HT-29 (cell line): Measurements from ENCODE around the gene RASGEF1C. TPM values are rescaled to one million over a fixed set of nuclear protein-coding genes. Genes with fewer than 3 reads are reported as not detected.
"Not testable (repeated sequence)": the region's sequence is repeated elsewhere in the genome, so short reads cannot be mapped to it uniquely, and the experiment has no call there.

ENCODE experiments used
- DNase-seq: peaks from one replicate; pipeline ENCODE4 v3.0.0-alpha.2; 2015; ENCODE audit warnings: low spot score
- total RNA-seq: library from RNA; depleted of rRNA; stranded (reverse); fragments of >200 nt; shearing (Covaris generic); gene quantifications from 2 replicates; pipeline ENCODE4 v1.2.3, GENCODE V29; 2014

RASGEF1C gene
- total RNA-seq, 1 experiment from 2014 or later: not detected

DNA sequence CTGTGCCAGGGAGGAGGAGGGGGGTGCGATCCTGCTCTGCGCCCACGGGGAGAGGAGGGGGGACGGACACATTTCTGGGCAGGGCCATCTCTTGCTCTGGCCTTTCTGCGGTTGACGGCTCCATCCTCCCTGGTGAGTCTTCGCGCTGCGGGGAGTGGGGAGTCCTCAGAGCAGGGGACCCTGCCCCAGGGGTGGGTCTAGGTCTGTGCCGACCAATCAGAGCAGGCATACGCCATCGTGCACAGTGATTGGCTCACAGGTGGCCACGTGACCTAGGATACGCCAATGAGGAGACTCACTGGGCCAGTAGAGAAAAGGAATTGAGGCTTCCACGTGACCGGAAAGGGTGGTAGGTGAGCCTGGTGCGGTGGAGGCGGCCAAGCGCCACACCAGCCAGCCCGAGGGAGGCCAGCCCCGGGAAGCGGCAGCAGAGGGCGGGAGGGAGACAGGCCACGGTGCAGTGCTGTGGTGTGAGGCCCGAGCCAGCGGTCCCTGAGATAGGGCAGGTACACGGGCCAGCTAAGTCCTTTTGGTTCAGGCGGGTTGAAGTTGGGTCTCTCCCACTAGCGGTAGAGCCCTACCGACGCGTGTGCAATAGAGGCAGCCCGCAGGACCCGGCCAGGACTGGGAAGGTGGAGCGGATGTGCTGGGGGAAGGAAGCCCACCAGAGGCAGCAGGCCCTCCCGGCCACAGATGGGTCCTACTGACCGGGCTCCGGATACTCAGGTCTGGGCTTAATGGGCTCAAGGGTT, 72.2 kb downstream of the RASGEF1C start:
- DNase-seq: no peak

DNA sequence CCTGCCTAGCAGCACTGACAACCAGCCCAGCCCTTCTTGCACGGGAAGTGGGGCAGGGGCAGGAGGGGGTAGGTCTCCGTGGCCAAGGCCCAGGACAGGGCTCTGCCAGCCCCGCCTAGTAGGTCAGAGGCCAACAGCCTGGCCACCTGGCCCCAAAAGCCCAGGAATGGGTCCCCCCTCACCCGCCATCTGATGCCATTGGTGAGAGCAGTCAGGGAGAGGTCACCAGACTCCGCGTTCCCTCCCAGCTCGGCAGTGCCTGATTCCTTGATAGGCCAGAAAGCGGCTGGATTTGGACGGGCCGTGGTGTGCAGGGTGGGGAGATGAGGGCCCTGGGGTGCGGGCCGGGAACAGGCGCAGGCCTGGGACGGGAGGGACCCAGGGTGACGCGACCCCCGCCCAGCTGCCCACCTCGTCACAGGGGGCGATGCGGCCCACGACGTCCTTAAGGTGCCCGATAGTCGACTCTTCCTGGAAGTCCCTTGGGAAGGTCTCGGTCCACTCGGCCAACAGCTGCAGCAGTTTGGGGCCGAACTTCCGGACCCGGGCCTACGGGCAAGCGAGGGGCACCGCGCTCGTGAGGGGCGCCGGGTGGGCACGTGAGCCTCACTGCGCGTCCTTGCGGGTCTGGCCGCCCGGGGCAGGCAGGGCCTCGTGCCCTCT, 72.9 kb downstream of the RASGEF1C start:
- no peak for DNase-seq

DNA sequence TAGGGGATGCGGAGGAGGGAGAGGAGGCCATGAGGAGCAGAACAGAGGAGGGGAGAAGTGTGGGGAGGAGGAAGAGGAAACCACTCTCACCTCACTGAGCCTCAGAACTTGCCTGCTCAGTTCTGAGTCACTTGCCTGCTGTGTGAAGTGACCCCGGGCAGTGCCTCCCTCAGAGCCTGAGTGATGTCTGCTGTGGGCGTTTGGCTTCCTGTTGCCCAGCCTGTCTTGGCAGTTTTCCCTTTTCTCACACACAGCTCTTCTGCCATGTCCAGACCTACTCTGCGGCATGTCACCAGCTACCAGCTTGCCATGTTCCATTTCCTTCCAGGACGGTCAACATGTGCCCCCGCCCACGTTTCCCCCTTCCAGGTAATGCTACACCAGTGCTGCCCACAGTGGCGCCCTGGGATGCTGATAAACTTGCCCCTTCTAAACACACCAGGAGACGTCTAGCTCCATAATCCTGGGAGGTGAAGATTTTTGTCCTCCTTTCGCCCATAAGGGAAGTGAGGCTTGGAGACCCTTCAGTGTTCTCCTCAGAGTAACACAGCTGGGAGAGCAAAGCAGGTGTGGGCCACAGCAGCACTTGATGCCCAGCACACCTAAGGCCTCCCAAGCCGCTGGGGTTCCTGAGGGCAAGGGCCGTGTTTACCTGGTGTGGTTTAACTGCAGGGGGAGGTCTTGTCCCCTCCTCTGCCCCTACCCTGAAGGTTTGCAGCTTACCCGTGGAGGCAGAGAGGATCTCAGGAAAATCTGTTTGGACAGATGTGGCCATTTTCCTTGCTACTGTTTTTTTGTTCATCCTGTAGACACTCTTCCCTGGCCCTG, 73.7 kb downstream of the RASGEF1C start:
- no peak for DNase-seq

DNA sequence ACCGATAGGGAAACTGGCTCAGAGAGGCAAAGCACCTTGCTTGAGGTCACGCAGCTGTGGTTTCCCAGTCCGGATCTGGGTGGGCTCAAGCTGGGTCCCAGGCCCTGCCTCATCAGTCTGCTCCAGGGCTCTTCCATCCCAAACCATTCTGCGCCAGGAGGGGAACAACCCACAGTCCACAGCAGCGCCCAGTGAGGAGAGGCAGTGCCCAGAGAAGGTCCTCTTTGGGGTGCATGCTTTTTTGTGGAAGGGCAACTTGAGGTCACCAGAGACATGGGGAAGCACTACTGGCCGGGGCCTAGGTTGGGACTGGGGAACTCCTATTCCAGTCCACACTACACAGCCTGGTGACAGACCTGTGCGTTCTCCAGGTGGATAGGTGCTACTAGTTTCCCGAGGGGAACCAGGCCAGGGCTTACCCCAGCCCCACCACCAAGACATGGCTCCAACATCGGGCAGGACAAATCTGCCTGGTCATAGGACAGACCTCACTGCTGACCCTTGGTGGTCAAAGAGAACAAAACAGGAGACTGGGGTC, 75.0 kb downstream of the RASGEF1C start:
- DNase-seq: no peak

DNA sequence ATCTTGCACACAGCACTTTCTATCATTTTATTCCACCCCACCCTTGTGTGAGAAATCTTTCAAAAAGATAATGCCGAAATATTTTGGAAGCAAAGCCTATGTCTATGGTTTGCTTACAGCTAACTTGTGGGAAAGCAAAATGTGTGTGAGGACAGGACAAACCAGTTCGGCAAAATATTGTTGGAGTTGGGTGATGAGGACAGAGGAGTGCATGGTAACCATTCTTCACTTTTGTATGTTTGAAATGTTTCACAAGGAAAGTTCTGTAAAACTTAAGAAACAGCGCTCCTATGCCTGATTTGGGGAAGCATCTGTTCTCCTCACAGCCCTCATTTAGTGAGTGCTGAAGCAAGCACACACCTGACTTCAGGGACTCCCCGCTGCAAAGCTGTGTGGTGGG, 75.5 kb downstream of the RASGEF1C start:
- no peak for DNase-seq

DNA sequence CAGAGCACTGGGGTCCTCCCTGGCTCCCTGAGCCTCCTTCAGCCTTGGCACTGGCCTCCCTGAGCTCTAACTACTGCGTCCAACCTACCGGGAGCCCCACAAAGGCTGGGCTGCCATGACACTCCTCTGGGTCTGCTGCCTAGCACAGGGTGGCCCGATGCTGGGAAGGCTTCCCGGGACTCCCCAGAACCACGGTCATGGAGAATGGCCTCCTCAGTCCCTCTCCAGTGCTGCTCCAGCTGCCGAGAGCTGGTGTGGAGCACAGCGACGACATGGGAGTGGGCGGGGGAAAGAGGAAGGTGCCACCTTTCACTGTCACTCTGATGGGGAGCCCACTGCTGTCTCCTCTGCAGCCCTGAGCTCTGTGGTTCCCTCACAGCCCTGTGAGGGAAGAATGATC, 76.0 kb downstream of the RASGEF1C start:
- DNase-seq: no peak

DNA sequence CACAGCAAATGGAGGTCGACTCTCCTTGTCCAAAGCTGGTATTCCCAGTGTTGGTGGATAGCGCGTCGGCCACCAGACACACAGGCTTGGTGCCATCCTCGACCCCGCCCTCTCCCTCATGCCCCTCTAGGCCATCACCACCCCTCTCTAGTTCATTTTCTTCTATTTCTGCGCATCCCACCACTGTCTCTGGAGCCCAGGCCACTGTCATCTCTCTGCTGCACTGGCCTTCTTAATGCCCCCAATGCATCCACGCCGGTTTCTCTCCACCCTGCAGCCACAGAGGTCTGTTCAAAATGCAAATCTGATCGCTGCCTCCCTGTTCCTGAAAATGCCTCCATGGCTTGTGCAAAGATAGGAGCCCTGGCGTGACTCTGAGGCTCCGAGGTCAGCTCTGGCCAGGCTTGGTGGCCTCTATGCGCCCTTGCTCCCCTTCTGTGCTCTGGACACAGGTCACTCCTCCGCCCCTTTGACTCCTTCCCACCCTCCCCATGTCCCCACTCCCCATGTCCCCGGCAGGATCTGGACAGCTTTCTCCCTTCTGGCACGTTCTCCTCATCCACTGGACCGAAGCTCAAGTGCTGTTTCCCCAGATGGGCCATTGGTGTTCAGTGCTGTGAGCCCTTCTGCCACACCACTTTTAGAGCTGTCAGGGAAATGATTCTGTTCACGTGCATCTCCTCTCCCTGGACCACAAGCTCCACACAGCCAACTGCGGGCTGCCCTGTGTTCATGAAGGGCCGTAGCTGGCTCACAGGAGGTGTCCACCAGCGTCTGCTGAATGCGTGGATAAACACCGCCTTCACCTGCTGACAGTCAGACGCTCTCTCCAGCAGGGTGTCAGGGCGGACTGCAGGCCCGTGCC, 77.9 kb downstream of the RASGEF1C start:
- no peak for DNase-seq

DNA sequence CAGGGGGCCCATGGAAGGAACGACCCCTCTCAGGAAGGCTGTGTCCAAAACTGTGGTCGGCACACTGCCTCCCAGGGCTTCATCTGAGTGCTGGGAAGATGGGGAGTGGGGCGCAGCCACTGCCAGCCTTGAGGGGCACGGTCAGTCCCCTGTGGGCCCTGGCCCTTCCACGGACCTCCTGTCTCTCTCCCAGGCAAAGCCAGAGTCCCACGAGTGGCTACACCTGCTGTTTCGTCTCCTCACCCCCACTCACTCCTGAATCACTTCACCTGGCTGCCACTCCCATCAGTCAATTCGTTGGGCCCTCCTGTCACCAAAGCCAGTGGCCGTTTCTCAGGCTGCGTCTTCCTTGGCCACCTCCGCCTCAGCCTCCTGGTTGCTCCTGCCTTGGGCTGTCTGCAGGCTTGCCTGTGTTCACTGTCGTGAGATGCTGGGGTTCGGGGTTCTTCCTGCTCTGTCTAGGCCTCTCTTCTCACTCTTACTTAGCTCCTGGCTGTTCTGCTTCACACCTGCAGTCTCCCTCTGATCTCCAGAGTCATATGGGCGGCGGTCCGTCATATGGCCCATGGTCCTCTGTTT, 78.6 kb downstream of the RASGEF1C start:
- DNase-seq: no peak

DNA sequence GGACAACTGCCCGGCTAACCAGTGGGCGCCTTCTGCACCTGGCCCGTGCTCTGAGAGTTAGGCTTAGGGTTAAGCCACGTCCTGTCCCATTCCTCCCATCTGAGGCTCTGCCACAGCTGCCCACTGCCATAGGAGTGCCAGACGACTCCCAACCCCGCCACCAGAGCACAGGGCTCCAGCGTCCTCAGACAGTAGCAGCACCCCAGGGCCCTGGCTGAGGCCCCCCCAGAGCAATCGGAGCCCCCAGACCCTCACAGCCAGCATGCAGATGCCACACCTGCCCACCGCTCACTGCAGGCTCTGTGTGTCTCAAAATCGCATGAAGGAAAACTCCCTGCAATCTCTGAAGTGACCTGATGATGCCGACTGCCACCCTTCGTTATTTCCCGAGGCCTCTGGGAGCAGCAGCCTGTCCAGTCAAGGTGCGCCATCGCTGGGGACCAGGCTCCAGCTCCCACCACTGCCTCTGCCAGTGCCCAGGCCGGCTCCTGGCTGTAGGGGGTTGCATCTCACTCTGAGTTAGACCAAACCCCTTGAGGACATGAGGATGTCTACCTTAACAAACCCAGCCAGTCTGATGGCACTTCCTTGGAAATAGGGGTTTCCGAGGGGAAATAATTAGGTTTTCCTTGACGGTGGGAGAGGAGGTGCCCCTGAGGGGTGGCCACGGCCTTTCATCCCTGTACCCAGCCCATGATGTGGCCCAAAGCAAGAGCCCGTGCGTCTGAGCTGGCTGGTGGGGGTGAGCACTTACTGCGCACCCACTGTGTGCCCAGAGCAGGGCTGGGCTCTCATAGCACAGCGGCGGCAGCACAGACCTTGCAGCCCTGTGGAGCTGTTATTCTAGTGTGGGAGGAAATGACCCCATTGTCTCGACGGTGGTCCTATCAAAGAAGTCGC, 79.5 kb downstream of the RASGEF1C start:
- no peak for DNase-seq

DNA sequence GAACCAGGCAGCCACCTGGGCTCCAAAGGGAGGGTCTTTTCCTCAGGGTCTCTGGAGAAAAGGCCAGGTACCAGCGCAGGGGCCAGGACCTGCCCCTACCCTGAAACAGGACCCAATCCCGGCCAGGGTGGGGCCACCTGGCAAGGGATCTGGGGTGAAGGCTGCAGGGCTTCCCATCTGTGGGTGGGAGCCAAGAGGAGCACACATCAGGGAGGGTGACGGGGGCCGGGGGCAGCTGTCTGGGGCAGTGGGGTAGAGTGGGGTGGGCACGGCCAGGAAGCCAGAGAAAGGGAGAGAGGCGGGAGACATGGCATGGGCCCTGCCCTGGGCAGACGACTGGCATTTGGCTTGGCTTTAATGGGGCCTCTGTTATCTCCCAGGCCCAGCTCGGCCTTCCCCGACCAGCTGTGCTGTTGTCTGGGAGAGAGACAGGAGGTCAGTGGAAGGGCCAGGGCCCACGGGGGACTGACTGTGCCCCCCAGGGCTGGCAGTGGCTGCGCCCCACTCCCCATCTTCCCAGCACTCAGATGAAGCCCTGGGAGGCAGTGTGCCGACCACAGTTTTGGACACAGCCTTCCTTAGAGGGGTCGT, 80.2 kb downstream of the RASGEF1C start:
- DNase-seq: no peak

DNA sequence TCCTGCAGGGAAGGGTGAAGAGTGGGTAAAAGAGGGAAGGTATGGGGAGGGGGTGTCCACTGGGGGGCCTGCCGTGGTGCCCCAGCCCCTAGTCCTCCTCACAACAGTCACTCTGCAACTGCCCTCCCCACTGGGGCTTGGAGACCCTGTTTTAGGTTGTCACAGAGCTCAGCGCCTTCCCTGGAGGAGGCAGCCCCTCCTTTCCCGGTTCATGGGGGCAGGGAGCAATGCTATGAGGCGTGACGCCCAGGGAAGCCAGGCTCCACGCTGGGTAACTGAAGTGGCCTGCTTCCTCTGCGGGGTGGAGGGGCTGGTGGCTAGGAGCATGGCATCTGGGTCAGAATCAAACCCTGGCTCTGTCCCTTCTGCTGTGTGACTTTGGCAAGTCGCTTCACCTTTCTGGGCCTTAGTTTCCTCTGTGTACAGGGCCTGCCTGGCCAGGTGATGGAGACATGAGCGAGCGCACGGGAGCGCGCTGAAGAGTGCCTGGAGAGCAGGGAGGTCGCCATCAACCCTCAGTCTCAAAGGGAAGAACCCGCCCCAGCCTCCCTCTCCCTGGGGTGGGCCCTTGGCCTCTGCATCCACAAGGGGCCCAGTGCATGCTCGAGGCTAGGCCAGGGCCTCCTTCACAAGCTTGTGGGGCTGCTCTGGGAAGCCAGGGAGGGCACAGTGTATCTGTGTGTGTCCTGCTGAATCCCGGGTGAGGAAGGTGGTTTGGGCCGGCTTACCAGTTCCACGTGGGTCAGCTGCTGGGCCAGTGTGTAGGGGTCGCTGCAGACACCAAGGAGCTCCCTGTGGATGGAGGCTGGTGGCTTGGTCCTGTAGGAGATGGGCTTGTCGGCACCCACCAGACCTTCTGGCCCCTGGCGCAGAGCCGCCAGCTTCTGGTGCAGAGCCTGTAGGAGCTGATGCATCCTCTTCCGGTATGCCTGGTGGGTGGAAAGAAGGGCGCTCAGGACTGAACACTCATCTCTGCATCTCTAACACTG, 81.0 kb downstream of the RASGEF1C start:
- DNase-seq: no peak

DNA sequence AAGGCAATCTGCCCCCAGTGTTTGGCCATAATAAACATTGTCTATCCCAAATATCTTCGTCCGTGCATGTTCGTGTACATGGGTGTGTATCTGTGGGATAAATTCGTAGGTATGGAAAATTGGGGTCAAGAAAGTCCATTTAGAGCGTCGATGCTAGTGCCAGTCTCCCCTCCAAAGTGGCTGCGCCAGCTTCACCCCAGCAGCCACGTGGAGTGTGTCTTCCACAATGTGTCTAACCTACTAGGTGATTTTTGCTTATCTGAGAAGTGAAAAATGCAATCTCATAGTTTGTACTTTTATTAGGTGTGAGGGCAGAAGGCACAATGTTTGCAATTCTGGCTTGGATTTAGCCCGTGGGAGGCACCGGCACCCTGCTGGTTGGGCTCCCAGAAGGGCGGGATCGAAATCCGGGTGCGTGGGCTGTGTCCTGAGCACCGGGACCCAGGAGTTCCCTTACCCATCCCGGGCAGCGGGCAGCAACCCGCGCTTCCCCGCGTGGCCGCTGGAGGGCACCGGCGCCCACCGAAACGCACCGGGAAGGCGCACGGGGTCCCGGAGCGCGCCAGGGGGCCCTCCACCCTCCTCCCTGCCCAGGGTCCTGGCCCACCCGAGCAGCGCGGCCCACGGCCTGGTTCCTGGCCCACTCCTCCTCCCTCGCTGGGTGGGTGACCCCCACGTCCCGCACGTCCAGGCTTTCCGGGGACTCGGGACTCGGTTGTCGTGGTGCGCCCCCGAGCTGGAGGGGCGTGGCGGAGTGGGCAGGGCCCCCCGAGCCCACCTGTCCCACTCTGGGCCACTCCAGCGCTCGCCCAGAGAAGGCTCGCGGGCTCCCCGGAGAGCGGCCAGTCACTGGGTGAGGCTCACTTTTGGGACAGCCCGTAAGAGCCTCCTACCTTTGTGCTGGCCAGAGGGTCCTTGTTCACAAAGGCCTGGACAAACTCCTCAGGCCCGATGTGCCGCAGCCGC, 82.0 kb downstream of the RASGEF1C start:
- peak; percentile 17 for DNase-seq

DNA sequence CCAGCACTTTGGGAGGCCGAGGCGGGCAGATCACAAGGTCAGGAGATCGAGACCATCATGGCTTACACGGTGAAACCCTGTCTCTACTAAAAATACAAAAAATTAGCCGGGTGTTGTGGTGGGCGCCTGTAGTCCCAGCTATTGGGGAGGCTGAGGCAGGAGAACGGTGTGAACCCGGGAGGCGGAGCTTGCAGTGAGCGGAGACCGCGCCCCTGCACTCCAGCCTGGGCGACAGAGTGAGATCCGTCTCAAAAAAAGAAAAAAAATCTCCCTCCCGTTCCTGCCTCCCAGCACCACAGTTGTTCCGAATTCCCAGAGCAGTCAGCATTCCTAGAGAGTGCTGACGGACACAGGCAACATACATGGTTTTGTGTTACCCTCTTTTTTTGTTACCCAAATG, 82.9 kb downstream of the RASGEF1C start:
- not testable (repeated sequence) for DNase-seq

DNA sequence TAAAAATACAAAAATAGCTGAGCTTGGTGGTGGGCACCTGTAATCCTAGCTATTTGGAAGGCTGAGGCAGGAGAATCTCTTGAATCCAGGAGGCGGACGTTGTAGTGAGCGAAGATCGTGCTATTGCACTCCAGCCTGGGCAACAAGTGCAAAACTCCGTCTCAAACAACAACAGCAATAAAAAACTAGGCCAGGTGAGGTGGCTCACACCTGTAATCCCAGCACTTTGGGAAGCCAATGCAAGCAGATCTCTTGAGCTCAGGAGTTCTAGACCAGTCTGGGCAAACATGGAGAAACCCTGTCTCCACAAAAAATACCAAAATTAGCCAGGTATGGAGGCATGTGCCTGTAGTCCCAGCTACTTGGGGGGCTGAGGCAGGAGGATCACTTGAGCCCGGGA, 84.3 kb downstream of the RASGEF1C start:
- DNase-seq: not testable (repeated sequence)

DNA sequence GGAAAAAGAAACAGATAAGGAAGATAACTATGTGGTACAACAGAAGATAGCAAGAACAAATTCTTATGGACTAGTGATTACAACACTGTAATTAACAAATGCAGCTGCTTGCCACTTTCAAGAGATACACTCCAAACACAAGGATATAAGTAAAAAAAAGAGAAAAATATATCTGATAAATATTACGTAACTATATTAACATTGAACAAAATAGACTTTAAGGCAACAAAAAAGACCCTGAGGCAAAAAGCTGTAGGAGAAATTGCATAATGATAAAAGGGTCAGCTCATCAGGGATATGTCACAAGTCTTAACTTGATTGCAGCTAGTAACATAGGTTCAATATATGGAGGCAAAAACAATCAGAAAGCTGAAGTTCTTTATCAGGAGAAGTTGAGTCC, 86.1 kb downstream of the RASGEF1C start:
- no peak for DNase-seq

DNA sequence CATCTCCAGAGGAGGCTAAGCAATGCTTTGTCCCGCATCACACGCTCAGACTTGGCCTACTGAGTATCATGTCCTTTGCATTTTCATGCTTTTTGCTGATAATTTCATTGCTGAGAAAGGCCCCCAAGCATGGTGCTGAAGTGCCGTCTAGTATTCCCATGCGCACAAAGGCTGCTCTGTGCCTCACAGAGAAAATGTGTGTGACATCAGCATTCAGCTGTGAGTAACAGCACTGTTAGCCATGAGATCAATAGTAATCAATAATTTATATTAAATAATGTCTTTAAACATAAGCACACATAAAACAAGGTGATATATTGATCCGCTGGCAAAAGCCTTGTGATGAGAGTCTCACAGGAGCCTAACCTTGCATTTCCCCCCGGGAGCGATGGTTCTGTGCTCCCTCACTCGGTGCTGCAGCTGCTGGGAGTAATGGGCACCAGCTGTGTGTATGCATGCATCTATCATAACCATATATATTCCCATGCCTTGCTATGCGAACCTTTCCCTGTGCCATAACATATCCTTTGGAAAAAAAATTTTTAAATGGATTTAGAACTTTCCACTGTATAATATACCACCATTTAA, 87.1 kb downstream of the RASGEF1C start:
- DNase-seq: no peak
